ENCODE measurements around the gene TSBP1.
"Not testable (repeated sequence)": the region's sequence is repeated elsewhere in the genome, so short reads cannot be mapped to it uniquely, and the experiment has no call there.

Gene TSBP1

GRCh38 chr6:32375739-32376529 lies 4.2 kb upstream of the TSBP1 start:
- no peak for DNase-seq

- no peak for DNase-seq
These were observed 474 bp downstream of the TSBP1 start for GRCh38 chr6:32371229-32371628.

- DNase-seq = no peak
These were observed 1.2 kb downstream of the TSBP1 start for GRCh38 chr6:32370505-32370904.

- no peak for DNase-seq
These were observed 2.0 kb downstream of the TSBP1 start for GRCh38 chr6:32369660-32370059.

- no peak for DNase-seq
These were observed 4.1 kb downstream of the TSBP1 start for GRCh38 chr6:32367644-32368043.

- not testable (repeated sequence) for DNase-seq
These were observed 12.5 kb downstream of the TSBP1 start for GRCh38 chr6:32359225-32359624.

DNA sequence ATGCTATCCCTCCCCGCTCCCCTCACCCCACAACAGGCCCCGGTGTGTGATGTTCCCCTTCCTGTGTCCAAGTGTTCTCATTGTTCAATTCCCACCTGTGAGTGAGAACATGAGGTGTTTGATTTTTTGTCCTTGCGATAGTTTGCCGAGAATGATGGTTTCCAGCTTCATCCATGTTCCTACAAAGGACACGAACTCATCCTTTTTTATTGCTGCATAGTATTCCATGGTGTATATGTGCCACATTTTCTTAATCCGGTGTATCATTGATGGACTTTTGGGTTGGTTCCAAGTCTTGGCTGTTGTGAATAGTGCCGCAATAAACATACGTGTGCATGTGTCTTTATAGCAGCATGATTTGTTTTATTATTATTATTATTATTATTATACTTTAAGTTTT lies 13.2 kb downstream of the TSBP1 start:
- DNase-seq = not testable (repeated sequence)

GRCh38 chr6:32355018-32355417 lies 16.7 kb downstream of the TSBP1 start:
- no peak for DNase-seq

GRCh38 chr6:32353348-32353747 lies 18.4 kb downstream of the TSBP1 start:
- DNase-seq = no peak

DNA sequence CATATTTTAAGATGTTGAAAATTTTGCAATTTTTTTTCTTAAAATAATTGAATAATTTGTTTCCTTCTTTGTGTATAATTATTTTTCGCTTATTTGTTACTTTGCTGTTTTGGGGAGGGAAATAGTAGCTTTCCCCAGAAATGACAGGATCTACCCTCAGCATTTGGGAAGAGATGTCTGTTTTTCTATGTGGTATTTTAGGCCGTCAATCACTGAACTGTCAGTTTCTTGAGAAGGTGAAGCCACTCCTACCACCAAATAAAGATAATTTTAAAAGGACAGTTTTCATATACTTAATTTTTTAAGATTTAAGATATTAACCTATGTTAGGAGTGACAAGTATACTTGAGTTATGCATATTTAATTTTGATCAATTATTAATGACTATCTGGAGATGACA lies 31.5 kb downstream of the TSBP1 start:
- DNase-seq = no peak

- no peak for DNase-seq
These were observed 34.4 kb downstream of the TSBP1 start for GRCh38 chr6:32337186-32337805.

GRCh38 chr6:32332433-32332832 lies 39.3 kb downstream of the TSBP1 start:
- no peak for DNase-seq

- DNase-seq = no peak
These were observed 42.6 kb downstream of the TSBP1 start for GRCh38 chr6:32329141-32329540.

DNA sequence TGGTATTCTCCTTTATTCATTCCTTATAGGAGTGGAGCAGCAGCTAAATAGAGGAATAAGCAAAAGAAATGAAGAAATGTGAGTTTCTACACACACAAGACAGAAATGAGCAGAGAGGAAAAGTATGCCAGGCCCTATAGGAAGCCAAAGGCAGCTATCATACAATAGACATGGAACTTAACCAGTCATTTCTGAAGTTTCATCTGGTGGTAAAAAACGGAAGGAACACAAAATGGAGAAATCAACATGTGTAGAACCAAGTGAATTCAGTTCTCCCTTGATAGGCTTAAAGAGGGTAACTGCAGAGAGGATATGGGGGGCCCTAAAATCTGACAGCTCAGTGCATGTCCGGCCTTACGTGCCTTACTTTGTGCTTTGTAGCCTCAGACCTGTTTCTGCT lies 44.6 kb downstream of the TSBP1 start:
- no peak for DNase-seq

DNA sequence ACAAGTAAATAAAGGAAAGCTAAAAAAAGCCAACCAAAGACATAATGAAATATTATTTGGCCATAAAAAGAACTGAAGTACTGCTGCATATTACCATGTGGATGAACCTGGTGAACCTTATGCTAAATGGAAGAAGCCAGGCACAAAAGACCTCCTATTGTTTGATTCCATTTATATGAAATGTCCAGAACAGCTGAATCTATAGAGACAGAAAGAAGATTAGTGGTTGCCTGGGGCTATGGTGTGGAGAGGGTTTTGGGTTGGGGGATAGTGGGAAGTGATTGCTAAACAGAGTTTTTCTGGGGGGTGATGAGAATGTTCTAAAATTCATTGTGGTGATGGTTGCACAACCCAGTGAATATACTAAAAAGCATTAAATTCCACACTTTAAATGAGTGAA lies 53.2 kb downstream of the TSBP1 start:
- DNase-seq = no peak

GRCh38 chr6:32317541-32317940 lies 54.2 kb downstream of the TSBP1 start:
- DNase-seq = no peak

DNA sequence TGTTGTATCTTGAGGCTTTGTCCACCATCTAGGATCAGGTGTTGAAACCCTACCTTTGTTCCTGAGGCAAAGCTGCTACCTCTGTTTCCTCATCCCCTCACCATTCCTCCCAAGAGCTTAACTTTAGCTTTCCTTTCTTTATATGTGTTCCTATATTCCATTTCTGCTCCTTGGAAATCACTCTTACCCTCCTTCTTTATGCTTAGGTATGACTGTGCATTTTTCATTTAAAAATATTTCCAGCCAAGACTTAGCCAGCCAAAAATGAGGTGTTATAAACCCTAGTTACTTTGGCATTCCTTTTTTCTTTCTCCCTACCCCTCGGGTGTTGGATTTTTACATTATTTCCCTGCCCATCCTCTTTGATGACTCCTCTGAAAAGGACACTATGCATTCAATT lies 57.7 kb downstream of the TSBP1 start:
- no peak for DNase-seq

- DNase-seq = no peak
These were observed 72.9 kb downstream of the TSBP1 start for GRCh38 chr6:32298632-32299336.

DNA sequence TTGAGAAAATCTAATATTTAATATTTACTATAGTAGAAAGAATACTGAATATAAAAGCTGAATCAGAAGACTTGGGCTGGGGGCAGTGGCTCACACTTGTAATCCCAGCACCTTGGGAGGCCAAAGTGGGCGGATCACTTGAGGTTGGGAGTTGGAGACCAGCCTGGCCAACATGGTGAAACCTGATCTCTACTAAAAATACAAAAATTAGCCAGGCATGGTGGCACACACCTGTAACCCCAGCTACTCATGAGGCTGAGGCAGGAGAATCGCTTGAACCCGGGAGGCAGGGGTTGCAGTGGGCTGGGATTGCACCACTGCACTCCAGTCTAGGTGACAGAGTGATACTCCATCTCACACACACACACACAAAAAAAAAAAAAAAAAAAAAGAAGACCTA lies 76.7 kb downstream of the TSBP1 start:
- not testable (repeated sequence) for DNase-seq

DNA sequence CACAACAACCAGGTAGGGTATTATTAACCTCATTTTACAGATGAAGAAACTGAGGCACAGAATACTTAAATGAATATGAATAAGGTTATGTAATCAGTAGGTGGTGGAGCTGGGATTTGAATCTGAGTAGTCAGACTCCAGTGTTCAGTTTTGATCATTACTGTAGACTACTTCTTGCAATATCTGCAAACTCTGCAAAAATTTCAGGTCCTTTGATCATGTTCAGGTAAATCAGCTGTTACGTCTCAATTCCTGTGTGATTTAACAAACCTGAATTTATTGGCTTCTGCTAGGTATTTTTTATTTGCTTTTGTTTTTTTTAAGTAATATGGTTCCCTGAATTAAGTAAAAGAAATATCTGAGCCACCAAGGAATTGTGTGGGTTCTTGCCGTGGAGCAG lies 77.1 kb downstream of the TSBP1 start:
- DNase-seq = no peak

DNA sequence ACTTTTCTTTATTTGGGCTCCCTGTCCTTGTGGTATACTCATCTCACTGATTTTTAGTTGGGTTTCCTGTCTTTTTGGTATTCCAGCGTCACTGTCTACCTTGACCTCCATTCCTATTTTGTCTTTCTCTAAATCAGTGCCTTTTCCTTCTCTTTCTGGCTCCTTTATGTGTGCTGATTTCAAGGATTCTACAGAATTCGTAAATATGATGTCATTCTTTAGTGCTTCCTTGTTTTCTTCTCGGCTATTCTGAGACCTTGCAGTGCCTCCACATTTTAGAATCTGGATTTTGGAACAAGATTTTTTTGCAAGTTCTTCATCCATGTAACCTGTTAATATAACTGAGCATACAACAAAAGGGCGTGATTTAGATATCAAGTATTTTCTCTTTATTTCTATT lies 78.0 kb downstream of the TSBP1 start:
- no peak for DNase-seq

DNA sequence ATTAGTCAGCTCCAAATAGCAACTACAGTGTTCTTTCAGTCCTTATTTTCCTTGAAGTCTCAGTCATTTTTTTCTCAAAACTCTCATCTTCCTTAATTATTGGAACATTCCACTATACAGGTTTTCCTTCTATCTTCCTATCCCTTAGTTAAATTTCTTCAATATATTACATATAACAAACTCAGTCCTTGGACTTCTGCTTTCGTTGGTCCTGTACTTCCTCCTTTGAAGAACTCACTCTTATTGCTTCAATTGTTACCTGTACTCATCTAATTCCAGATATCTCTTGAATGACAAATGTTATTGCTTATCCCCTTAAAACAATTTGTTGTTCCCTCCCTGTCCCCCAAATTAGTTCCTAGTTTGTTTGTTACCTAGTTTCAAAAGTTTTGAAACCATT lies 80.2 kb downstream of the TSBP1 start:
- DNase-seq = no peak

GRCh38 chr6:32290886-32291450 lies 80.7 kb downstream of the TSBP1 start:
- no peak for DNase-seq

- DNase-seq = no peak
These were observed 83.3 kb downstream of the TSBP1 start for GRCh38 chr6:32288426-32288825.
